HG02981 (cell line): ENCODE data around the gene TRIM25.
A peak's percentile ranks its signal among the peaks of the same experiment; 100 is the strongest.

ENCODE experiments used
- ATAC-seq: cut with Tn5 transposase; IDR thresholded peaks from one replicate; pipeline ENCODE4 v1.9.1; 2021; ENCODE audit warnings: mild to moderate bottlenecking, moderate library complexity; ENCODE audit not compliant: unreplicated experiment

Gene TRIM25

DNA sequence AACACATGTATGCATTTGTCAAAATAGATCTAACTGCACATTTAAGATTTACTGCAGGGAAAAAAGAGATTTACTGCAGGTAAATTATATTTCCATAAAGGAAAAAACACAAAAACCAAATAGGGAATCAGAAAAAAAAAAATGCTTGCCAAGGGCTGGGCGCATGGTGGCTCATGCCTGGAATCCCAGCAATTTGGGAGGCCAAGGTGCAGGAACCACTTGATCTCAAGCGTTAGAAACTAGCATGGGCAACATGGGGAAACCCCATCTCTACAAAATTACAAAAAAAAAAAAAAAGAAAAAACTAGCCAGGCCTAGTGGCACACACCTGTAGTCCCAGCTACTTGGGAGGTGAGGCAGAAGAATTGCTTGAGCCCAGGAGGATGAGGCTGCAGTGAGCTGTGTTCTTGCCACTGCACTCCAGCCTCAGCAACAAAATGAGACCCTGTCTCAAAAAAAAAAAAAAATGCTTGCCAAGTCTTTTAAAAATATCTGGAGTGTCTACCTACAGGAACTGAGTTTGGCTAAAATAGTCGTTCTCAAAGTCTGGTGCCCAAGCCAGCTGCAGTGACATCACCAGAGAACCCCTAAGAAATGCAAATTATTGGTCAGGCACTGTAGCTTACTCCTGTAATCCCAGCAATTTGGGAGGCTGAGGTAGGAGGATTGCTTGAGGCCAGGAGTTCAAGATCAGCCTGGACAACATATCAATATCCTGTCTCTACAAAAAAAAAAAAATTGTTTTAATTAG, 17.5 kb downstream of the TRIM25 start:
- no peak for ATAC-seq

DNA sequence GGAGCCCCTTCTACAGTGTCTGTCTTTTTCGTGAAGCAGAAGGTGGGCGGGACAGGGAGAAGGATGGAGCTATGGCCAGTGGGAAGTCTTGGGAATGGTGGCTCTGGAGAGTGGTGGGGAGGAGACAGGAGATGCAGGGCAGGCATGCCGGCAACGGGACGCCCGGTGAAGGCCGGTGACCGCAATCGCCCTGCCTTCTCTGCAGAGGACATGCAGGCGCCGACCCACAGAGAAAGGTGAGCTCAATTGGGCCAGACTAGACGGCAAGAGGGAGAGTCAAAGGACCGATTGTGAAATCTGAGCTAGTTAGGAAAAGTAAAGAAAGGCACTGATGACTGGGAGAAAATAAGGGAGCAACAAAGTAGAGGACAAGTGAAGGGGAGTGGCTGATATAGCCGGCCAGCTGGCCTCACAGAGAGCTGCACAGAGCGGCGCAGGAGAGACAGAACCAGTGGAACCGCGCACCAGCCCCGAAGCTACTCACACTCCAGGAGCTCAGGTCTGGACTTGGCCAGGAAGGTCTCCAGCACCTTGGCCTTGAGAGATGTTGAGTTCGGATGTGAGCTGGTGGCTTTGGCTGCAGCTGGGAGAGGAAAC, 18.9 kb downstream of the TRIM25 start:
- ATAC-seq, result no peak

DNA sequence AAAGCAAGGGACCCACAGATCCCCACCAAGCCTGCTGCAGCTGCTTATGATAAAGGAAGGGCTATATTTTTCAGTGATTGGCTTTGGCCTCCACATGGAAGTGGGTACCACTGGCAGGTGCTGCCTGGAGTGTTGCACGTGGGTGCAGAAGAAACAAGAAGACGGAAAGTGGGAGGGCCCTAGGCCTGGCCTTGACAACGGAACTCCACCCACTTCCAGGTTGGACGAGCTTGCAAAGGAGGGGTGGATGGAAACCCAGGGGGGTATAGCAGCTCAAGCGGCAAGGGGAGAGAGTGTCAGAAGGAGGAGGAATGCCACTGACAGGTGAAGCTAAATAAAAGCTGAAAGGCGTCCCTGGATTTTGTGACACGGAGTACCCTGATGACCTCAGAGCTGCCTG, 20.3 kb downstream of the TRIM25 start:
- no peak for ATAC-seq

DNA sequence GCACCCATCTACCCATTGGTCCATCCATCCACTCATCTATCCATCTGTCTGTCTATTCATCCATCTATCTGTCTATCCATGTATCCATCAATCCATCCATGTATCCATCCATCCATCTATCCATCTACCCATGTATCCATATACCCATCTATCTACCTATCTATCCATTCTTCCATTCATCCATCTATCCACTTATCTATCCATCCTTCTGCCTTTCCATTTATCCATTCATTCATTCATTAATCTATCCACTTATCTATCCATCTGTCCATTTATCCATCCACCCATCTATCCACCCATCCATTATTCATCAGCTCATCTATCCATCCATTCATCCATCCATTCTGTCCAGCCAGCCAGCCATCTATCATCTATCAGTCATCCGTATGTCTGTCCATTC, 21.5 kb downstream of the TRIM25 start:
- no peak for ATAC-seq

DNA sequence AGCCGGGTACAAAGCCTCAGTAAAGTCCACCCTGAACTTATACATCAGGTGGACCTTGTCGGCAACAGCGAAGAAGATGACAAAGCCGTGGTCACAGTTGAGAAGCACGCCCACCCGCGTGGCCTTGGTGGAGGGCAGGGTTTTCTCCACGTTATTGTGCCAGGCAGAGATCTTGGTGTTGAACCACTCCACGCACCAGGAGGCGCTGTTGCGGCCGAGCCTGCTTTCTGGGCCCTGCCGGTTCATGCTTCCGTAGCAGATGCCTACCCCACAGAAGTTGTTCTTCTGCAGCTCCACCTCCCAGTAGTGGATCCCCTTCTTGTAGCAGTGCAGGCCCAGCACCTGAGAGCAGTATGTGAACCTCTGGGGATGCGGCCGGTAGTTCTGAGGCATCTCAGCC, 22.1 kb downstream of the TRIM25 start:
- no peak for ATAC-seq

DNA sequence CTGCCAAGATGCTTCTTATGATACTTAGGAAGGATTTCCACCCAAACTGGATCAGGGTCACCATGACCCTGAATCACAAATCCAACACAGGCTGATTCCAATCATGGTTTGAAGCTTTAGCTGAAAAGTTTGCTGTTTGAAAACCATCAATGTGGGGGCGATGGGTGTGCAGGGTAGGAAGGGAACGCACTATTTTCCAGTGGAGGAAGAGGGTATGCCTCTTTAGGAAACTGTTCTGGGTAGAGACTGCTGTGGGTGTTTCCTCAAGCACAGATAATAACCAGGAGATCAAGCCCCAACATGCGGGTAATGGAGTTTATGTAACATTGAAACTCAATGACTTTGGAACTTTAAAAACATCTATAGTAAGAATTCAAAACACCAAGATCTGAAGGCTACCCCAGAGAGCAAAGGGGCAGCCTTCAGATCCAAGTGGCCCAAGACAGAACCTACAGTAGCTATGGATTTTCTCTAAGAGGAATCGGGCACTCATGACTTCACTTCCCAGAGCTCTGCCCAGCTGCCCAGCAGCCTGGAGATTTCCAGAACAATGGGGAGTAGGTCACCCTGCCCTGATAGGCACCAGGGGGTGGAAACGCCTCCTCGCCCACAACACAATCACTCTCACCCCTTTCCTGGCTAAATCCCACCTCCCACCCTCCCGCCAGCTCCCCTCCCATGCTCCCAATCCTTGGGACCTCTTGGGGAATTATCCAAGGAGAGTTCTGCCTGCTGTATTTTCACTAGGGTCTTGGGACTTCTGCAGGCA, 22.8 kb downstream of the TRIM25 start:
- ATAC-seq, result no peak

DNA sequence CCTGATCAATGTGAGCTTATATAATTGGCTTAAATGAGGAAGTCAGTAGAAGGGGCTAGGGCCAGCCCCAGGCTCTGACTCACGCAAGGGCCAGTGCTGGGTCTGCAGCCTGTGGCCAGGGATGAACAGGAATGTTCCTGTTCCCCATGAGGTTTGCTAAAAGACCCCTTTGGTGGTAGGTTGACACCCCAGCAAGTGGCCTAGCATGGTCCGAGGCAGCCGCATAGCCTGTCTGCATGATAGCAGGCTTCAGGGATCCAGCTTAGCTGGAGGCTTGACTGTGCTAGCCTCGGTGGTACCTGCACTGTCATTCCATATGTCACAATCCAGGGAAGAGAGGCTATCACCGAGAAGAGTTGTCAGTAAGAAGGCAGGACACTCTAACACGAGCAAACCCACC, 23.5 kb downstream of the TRIM25 start:
- no peak for ATAC-seq

DNA sequence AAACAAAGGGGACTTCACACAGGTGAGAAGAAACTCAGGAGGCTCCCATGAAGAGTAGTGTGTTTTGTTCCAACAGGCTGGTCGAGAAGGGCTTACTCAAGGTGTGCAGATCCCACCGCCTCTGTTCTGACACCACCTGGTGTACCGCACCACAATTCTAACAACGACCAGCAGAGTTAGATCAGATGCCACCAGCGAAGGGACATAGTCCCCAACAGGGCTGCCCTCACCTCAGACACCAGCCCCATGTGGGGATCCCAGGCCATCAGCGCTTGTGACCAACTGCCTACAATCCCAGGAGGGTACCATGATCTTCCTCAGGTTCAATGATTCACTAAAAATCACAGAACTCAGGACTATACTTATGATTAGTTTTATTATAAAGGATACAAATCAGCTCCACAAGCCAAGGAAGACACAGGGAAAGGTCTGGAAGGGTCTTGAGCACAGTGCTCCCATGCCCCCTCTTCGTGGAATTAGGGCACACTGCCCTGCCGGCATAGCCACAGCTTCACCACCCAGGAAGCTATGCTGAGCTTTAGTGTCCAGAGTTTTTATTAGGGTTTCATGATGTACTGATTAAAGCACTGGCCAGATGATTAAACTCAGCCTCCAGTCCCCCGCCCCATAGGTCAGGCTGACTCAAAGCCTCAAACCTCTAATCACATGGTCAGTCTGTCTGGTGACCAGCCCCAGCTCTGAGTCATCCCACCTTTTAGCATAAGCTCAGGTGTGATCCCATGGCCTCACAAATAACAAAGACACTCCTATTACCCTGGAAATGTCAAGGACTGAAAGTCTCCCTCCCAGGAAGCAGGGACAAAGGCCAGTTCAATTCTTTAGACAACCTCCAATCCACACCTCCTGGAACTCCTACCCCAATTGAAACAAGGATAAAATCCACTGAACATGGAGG, 26.0 kb downstream of the TRIM25 start:
- ATAC-seq, result no peak

DNA sequence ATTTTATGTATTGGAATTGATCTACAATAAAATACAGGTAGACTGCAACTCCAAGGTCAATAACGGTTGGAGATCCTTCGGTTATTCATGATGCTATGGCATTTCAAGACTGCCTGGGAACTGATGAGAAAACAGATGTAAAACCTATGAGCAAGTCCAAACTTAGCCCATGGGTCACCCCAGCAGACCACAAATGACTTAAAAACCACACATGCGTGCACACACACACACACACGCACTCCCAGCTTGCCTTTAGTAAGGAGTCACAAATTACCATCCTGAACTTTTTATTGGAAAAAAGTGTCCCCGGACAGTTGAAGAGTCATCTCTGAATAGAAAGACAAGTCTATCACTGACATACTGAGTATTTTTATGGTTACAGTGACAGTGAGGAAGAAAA, 26.7 kb downstream of the TRIM25 start:
- ATAC-seq, result no peak

DNA sequence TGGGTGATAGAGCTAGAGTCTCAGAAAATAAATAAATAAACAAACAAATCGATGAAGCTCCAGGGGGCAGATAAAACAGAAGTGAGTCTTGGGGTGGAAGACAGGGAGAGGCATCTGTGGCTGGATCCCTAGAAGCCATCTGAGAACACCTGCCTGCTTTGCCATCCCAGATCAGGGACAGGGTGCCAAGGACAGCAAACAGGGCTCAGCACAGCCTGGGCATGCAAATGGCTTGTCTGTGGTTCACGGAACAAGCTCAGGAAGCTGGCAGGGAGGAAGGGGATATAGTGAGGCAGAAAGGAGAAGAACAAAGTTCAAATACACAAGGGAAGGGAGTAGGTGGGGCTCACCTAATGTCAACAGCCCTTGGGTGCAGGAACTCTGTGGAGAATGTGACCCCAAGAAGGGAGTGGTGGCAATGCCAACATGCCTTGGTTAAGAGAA, 27.5 kb downstream of the TRIM25 start:
- no peak for ATAC-seq

DNA sequence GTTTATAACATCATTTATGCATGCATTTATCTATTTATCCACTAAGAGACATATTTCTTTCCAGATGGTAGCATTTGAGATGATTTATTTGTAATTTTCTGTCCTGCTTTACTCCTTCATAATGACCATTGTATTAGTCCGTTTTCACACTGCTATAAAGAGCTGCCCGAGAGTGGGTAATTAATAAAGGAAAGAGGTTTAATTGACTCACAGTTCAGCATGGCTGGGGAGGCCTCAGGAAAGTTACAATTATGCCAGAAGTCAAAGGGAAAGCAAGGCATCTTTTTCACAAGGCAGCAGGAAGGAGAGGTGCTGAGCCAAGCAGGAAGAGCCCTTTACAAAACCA, 28.6 kb downstream of the TRIM25 start:
- no peak for ATAC-seq

DNA sequence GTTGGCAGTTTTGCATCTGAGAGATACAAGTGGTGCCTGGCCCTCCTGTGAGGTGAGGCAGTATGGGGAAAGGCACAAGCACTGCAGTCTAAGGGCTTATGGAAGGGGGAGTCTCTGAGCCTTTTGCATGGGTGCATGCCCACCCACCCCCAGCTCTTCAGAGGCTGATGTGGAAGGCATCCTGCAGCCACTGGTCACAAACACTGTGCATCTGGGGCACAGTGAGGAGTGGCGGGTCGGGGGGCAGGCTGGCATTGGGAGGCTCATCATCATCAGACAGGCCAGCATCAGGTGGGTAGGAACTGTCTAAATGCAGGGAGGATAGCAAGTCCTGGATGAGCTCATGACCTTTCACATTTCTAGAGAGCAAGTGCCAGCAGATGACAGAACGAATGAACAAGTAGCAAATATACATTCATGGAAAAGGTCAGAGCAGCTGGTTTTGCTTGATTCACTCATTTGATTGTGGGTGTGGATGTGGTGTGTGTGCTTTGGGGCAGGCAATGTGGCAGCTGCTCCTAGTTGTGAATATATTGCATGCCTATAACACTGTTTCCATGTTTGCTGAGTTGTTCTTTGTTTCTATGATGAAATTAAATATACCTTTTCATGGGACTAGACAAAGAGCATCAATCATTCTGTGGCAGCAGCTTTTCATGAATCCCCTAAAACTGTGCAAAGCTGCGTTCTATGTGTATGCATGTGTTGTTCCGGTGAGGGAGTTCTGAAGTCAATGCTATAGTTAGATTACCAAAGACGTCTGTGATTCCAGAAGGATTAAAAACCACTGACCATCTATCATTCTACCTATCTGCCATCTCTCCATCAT, 29.2 kb downstream of the TRIM25 start:
- no peak for ATAC-seq

DNA sequence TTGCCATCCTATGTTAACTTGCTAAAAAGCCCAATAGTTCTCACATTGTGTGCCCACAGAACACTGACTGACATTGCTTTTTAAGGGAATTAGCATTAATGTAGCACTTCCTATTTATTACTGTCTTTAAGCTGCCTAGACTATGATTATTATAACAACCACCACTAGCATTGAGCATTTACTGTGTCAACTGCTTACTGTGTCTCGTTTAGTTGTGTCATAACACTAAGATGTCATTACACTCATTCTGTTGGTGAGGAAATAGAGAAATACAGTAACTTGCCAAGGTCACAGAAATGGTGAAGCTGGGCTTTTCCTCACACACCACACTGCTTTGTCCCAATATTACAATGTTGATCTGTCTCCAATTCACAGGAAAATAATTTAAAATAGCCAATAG, 30.2 kb downstream of the TRIM25 start:
- ATAC-seq, result no peak

DNA sequence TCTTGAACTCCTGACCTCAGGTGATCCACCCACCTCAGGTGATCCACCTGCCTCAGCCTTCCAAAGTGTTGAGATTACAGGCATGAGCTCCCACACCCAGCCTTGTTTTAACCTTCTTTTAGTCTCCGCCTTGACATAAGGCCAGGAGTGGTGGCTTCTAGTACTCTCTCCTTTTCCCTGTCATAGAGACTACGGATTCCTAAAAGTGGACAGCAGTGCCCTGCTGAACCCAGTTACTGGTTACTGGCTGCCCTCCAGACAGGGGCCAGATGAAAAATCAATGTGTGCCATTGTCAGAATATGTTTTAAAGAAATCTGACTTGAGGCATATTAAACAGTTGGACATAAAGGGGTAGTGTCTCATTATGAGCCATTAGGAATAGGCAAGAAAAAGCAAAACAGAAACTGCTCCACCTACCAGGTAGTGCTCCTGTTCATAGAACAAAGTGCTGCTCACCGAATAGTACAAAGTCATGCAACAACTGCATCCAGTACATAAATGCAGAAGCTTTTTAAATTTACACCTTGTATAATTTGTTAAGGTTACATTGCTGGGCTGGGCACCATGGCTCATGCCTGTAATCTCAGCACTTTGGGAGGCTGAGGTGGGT, 32.1 kb downstream of the TRIM25 start:
- ATAC-seq, result no peak

DNA sequence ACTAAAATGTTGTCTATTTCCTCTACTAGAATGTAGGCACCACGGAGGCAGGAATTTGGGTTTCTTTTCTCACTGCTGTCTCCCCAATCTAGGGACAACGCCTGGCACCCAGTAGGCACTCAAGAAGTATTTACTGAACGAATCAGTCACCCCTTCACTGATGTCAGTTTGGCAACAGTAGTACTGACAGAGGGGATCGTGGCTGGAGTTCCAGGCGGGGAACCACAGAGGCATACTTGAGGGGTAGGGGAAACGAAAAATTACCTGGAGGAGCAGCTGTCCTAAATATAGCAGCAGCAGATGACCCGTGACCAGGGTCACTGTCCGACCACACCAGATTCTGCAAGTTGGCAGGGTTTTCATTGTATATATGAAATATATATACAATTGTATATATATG, 33.3 kb downstream of the TRIM25 start:
- ATAC-seq, result no peak

DNA sequence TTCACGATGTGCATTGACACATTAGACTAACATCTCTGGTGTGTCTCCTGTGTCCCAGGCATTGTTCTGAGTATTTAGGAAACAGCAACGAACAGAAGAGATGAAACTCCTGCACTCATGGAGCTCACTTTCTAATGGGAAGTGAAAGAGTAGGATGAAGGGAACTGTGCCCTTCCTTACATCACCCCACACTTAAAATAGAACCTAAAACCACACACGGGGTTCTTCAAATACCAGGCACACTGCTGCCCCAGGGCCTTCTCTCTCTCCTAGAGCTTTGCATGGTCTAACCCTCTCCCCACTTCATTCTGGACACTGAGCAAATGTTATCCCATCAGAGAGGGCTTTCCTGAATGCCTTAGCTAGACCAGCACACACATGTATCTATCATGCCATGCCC, 33.7 kb downstream of the TRIM25 start:
- ATAC-seq, result no peak

DNA sequence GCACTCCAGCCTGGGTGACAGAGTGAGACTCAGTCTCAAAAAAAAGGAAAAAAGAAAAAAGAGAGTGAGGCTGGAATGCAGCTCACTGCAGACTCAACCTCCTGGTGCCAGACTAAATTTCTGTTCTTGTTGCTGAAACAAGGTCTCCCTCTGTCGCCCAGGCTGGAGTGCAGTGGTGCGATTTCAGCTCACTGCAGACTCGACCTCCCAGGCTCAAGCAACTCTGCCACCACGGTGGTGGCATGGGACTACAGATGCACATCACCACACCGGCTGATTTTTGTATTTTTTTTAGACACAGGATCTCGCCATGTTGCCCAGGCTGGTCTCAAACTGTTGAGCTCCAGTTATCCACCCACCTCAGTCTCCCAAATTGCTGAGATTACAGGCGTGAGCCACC, 34.6 kb downstream of the TRIM25 start:
- ATAC-seq, result no peak

DNA sequence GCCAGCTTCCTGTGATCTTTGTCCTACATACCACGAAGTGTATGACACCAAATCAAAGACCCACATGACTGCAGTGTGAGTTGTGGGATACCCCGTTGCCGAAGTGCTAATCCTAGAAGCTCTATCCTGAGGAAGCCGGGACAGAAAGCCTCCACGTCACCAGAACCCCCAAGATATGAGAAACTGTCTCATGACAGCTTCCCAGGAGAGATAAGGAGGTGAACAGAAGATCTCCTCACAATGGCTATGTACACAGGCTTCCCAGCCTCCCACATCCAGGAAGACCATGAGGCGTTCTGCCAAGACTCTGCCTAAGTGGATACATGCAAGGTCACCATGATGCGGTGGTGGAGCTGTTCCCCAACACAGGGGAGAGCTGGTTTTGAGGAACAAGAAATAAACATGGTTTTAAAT, 37.1 kb downstream of the TRIM25 start:
- ATAC-seq, result no peak

DNA sequence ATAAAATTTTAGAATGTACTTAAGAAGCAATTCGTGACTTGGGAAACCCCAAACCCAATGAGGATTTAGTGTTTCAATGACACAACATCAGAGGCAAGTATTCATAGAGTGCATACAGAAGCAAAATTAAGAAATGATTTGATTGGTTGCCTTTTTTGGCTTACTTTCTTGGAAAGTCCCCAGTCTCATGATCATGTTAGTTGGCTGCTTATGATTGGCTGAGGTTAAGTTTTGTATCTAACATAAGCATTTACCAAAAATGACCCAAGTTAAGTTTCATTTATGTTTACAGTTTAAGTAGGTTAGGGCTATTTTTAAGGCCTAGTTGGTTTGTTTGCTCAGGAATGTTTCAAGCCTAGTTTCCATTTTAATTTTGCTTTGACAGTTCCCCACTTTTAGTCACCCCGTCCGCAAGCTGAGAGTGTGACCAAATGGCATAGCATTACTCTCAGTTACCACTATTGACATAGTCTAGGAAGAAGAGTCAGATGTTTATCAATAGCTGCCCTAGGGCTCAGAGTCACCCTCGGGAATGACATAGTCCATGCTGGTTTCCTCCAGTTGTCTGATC, 43.7 kb downstream of the TRIM25 start:
- ATAC-seq, result peak; percentile 62

DNA sequence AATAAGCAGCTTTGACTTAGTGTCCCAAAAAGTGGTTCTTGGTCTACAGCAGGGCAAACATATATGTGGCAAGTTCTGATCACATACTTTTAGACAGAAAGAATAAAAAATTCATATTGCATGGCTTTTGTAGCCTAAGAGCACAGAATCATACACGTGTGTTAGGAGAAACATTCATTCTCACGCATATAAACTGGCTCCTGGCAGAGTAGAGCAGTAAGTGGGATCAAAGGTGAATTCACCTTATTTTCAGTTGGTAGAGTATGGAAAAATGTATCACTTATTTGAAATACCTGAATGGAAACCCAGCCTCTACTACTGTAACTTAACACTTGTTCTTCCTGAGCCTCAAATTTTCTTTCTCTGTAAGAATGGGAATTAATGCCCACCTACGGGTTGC, 45.1 kb downstream of the TRIM25 start:
- ATAC-seq, result no peak
